Measurements from ENCODE around the gene GPRIN2. TPM values are rescaled to one million over a fixed set of nuclear protein-coding genes. Genes with fewer than 3 reads are reported as not detected.
"Not testable (repeated sequence)": the region's sequence is repeated elsewhere in the genome, so short reads cannot be mapped to it uniquely, and the experiment has no call there.

Gene GPRIN2
- total RNA-seq: 0.52 TPM

- peaks cover 0 to 2% (median 0%) of the 10 kb centered on the region in 3 donors for H3K4me1 ChIP-seq (ENCODE audit: control insufficient read depth in 3 of 3, insufficient read depth in 3 of 3, low read length in 3 of 3)
Measured at GRCh38 chr10:46556515-46557318, at the start of gene GPRIN2. TSS of gene GPRIN2 (minus strand) at chr10:46556658. CDS start at chr10:46550736, 5,922 bp downstream.

GRCh38 chr10:46600516-46600915, 44.1 kb upstream of the GPRIN2 start:
- H3K36me3 ChIP-seq (ENCODE audit: control insufficient read depth in 3 of 3, insufficient read depth in 3 of 3, low read length in 3 of 3); H3K27ac ChIP-seq (ENCODE audit: low read depth, low read length); H3K4me3 ChIP-seq (ENCODE audit: low read length in 3 of 3); H3K9ac ChIP-seq (ENCODE audit: low read depth in 1 of 3, low read length in 3 of 3); H3K4me1 ChIP-seq (ENCODE audit: control insufficient read depth in 3 of 3, insufficient read depth in 3 of 3, low read length in 3 of 3); H3K27me3 ChIP-seq (ENCODE audit: control insufficient read depth in 3 of 3, insufficient read depth in 3 of 3, low read length in 3 of 3); H3K9me3 ChIP-seq (ENCODE audit: control insufficient read depth in 3 of 3, low read length in 3 of 3): not testable (repeated sequence)

More at GRCh38 chr10:46556515-46557318, at the start of gene GPRIN2:
- peaks cover 56 to 82% (median 79%) of the 10 kb centered on the region in 3 donors for H3K27me3 ChIP-seq (ENCODE audit: control insufficient read depth in 3 of 3, insufficient read depth in 3 of 3, low read length in 3 of 3)
- no peaks in the 10 kb centered on the region for H3K36me3 ChIP-seq (ENCODE audit: control insufficient read depth in 3 of 3, insufficient read depth in 3 of 3, low read length in 3 of 3)
- H3K9me3 ChIP-seq (ENCODE audit: control insufficient read depth in 3 of 3, low read length in 3 of 3): no peaks in the 10 kb centered on the region
- H3K27ac ChIP-seq (ENCODE audit: low read depth, low read length): no peak within 1 kb of the TSS
- no peak within 1 kb of the TSS for H3K9ac ChIP-seq (ENCODE audit: low read depth in 1 of 3, low read length in 3 of 3)
- no peak within 1 kb of the TSS for H3K4me3 ChIP-seq (ENCODE audit: low read length in 3 of 3)

DNA sequence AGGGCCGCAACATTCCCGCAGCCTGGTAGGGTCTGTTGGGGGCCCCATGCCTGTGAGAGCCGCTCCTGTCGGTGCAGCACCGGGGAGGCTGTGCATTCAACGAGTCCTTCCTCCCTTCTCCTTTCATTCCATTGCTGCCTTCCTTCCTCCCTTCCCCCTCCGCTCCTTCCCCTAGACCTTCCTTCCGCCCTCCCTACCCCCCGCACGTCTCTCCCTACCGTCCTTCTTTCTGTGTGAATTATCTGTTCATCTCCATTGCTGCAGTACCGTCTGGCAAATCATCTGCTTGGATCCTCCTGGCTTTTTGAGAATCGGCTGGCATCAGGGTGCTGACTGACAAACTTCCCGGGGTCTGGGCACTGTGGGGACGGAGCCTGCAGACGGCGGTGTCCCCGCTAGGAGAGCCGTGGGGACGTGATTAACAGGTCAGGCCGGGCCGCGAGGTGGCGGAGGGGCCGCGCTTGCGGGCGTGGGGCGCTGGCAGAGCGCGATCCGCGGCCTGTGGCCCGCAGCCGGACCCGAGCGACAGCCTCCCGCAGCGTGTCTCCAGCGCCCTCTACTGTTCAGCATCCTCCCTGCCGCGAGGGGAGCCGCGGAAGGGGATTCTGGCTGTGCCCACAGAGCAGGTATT, 41.3 kb upstream of the GPRIN2 start:
- H3K9ac ChIP-seq (ENCODE audit: low read depth in 1 of 3, low read length in 3 of 3); H3K36me3 ChIP-seq (ENCODE audit: control insufficient read depth in 3 of 3, insufficient read depth in 3 of 3, low read length in 3 of 3); H3K9me3 ChIP-seq (ENCODE audit: control insufficient read depth in 3 of 3, low read length in 3 of 3); H3K4me1 ChIP-seq (ENCODE audit: control insufficient read depth in 3 of 3, insufficient read depth in 3 of 3, low read length in 3 of 3); H3K27me3 ChIP-seq (ENCODE audit: control insufficient read depth in 3 of 3, insufficient read depth in 3 of 3, low read length in 3 of 3); H3K4me3 ChIP-seq (ENCODE audit: low read length in 3 of 3); H3K27ac ChIP-seq (ENCODE audit: low read depth, low read length): not testable (repeated sequence)

DNA sequence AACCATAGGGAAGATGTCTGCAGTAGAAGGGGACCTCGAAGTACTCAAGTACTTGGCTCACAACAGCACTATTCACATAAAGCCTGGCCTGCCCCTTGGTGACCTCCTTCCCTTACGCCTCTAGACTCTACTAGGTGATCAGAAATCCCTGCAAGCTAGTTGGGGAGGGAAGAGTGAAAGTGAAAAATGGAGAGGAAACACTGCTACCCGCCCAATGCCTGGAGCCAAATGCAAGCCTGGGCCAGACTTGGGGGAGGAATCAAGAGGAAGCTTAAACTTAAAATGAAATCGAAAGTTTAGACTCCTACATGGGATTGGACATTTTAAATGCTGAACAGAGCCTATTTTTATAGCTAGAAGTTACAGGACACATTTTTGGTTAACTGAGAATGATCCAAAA, 40.1 kb upstream of the GPRIN2 start:
- not testable (repeated sequence) for H3K27me3 ChIP-seq (ENCODE audit: control insufficient read depth in 3 of 3, insufficient read depth in 3 of 3, low read length in 3 of 3); H3K9me3 ChIP-seq (ENCODE audit: control insufficient read depth in 3 of 3, low read length in 3 of 3); H3K36me3 ChIP-seq (ENCODE audit: control insufficient read depth in 3 of 3, insufficient read depth in 3 of 3, low read length in 3 of 3); H3K9ac ChIP-seq (ENCODE audit: low read depth in 1 of 3, low read length in 3 of 3); H3K27ac ChIP-seq (ENCODE audit: low read depth, low read length); H3K4me1 ChIP-seq (ENCODE audit: control insufficient read depth in 3 of 3, insufficient read depth in 3 of 3, low read length in 3 of 3)
- peak overlapping the region in 1 of 3 donors; percentile 23 for H3K4me3 ChIP-seq (ENCODE audit: low read length in 3 of 3)

GRCh38 chr10:46594453-46595063, 38.1 kb upstream of the GPRIN2 start:
- not testable (repeated sequence) for H3K27ac ChIP-seq (ENCODE audit: low read depth, low read length); H3K4me3 ChIP-seq (ENCODE audit: low read length in 3 of 3); H3K9me3 ChIP-seq (ENCODE audit: control insufficient read depth in 3 of 3, low read length in 3 of 3); H3K27me3 ChIP-seq (ENCODE audit: control insufficient read depth in 3 of 3, insufficient read depth in 3 of 3, low read length in 3 of 3); H3K4me1 ChIP-seq (ENCODE audit: control insufficient read depth in 3 of 3, insufficient read depth in 3 of 3, low read length in 3 of 3); H3K36me3 ChIP-seq (ENCODE audit: control insufficient read depth in 3 of 3, insufficient read depth in 3 of 3, low read length in 3 of 3); H3K9ac ChIP-seq (ENCODE audit: low read depth in 1 of 3, low read length in 3 of 3)

GRCh38 chr10:46593307-46593706, 36.8 kb upstream of the GPRIN2 start:
- H3K36me3 ChIP-seq (ENCODE audit: control insufficient read depth in 3 of 3, insufficient read depth in 3 of 3, low read length in 3 of 3); H3K9ac ChIP-seq (ENCODE audit: low read depth in 1 of 3, low read length in 3 of 3); H3K4me3 ChIP-seq (ENCODE audit: low read length in 3 of 3); H3K9me3 ChIP-seq (ENCODE audit: control insufficient read depth in 3 of 3, low read length in 3 of 3); H3K27me3 ChIP-seq (ENCODE audit: control insufficient read depth in 3 of 3, insufficient read depth in 3 of 3, low read length in 3 of 3); H3K4me1 ChIP-seq (ENCODE audit: control insufficient read depth in 3 of 3, insufficient read depth in 3 of 3, low read length in 3 of 3); H3K27ac ChIP-seq (ENCODE audit: low read depth, low read length): not testable (repeated sequence)

DNA sequence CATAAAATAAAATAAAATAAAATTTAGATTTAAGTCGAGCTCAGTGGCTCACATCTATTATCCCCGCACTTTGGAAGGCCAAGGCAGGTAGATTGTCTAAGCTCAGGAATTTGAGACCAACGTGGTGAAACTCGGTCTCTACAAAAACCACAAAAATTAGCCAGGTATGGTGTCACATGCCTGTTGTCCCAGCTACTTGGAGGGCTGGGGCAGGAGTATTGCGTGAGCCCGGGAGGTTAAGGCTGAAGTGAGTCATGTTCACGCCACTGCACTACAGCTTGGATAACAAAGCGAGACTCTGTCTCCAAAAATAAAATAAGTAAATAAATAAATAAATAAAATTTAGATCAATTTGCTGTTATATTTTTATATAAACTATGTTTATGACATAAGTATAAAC, 34.6 kb upstream of the GPRIN2 start:
- H3K9ac ChIP-seq (ENCODE audit: low read depth in 1 of 3, low read length in 3 of 3); H3K4me3 ChIP-seq (ENCODE audit: low read length in 3 of 3); H3K9me3 ChIP-seq (ENCODE audit: control insufficient read depth in 3 of 3, low read length in 3 of 3); H3K4me1 ChIP-seq (ENCODE audit: control insufficient read depth in 3 of 3, insufficient read depth in 3 of 3, low read length in 3 of 3); H3K27me3 ChIP-seq (ENCODE audit: control insufficient read depth in 3 of 3, insufficient read depth in 3 of 3, low read length in 3 of 3); H3K36me3 ChIP-seq (ENCODE audit: control insufficient read depth in 3 of 3, insufficient read depth in 3 of 3, low read length in 3 of 3); H3K27ac ChIP-seq (ENCODE audit: low read depth, low read length): not testable (repeated sequence)

- H3K9ac ChIP-seq (ENCODE audit: low read depth in 1 of 3, low read length in 3 of 3); H3K27ac ChIP-seq (ENCODE audit: low read depth, low read length); H3K9me3 ChIP-seq (ENCODE audit: control insufficient read depth in 3 of 3, low read length in 3 of 3); H3K27me3 ChIP-seq (ENCODE audit: control insufficient read depth in 3 of 3, insufficient read depth in 3 of 3, low read length in 3 of 3); H3K36me3 ChIP-seq (ENCODE audit: control insufficient read depth in 3 of 3, insufficient read depth in 3 of 3, low read length in 3 of 3); H3K4me3 ChIP-seq (ENCODE audit: low read length in 3 of 3); H3K4me1 ChIP-seq (ENCODE audit: control insufficient read depth in 3 of 3, insufficient read depth in 3 of 3, low read length in 3 of 3): not testable (repeated sequence)
Measured at GRCh38 chr10:46589589-46589988, 33.1 kb upstream of the GPRIN2 start.

GRCh38 chr10:46588221-46588620, 31.8 kb upstream of the GPRIN2 start:
- H3K36me3 ChIP-seq (ENCODE audit: control insufficient read depth in 3 of 3, insufficient read depth in 3 of 3, low read length in 3 of 3); H3K9ac ChIP-seq (ENCODE audit: low read depth in 1 of 3, low read length in 3 of 3); H3K27me3 ChIP-seq (ENCODE audit: control insufficient read depth in 3 of 3, insufficient read depth in 3 of 3, low read length in 3 of 3); H3K4me3 ChIP-seq (ENCODE audit: low read length in 3 of 3); H3K9me3 ChIP-seq (ENCODE audit: control insufficient read depth in 3 of 3, low read length in 3 of 3); H3K27ac ChIP-seq (ENCODE audit: low read depth, low read length); H3K4me1 ChIP-seq (ENCODE audit: control insufficient read depth in 3 of 3, insufficient read depth in 3 of 3, low read length in 3 of 3): not testable (repeated sequence)

DNA sequence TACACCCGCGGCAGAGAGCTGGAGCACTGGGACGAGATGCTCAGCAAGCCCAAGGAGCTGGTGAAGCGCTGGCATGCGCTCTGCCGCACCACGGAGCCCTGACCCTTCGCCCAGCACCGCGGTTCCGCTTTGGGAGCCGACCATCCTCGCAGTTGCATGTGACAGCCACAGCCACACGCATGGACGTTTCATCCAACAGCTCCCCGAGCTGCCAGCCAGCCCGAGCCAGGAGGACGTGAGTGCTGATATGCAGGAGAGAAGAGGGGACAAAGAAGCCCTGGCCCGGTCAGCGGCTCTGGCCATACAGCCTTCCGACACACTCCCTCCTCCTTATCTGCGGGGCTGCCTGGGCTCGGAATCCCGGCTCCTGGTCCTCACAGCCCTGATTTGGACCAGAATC, 31.1 kb upstream of the GPRIN2 start:
- H3K9ac ChIP-seq (ENCODE audit: low read depth in 1 of 3, low read length in 3 of 3); H3K9me3 ChIP-seq (ENCODE audit: control insufficient read depth in 3 of 3, low read length in 3 of 3); H3K4me3 ChIP-seq (ENCODE audit: low read length in 3 of 3); H3K27me3 ChIP-seq (ENCODE audit: control insufficient read depth in 3 of 3, insufficient read depth in 3 of 3, low read length in 3 of 3); H3K4me1 ChIP-seq (ENCODE audit: control insufficient read depth in 3 of 3, insufficient read depth in 3 of 3, low read length in 3 of 3); H3K36me3 ChIP-seq (ENCODE audit: control insufficient read depth in 3 of 3, insufficient read depth in 3 of 3, low read length in 3 of 3); H3K27ac ChIP-seq (ENCODE audit: low read depth, low read length): not testable (repeated sequence)
